Tibial nerve (tissue), 4 donors: ENCODE data around the gene CDR2. TPM values are rescaled to one million over a fixed set of nuclear protein-coding genes. Genes with fewer than 3 reads are reported as not detected.

Source experiments
- DNase-seq, 2 donors: peaks; one replicate each; pipeline ENCODE4 v3.0.0-alpha.2; 2019; ENCODE audit warnings: low spot score in 2 of 2
- H3K27ac ChIP-seq, 4 donors: fragments of 200-600 bp; sonication (generic) in 3 of 4; one replicate each; pipeline ENCODE4 v1.5.1; 2017 to 2019; ENCODE audit warnings: mild to moderate bottlenecking in 1 of 4
- H3K27me3 ChIP-seq, 2 donors: fragments of 200-600 bp; sonication (generic) in 1 of 2; one replicate each; pipeline versions ENCODE4 v1.5.1 to v1.6.0; 2017 to 2019
- H3K36me3 ChIP-seq, 3 donors: fragments of 200-600 bp; sonication (generic); one replicate each; pipeline ENCODE4 v1.5.1; 2018 to 2019
- H3K4me1 ChIP-seq, 4 donors: fragments of 200-600 bp; sonication (generic) in 3 of 4; one replicate each; pipeline ENCODE4 v1.5.1; 2017 to 2019
- H3K4me3 ChIP-seq, 4 donors: fragments of 200-600 bp; sonication (generic) in 3 of 4; one replicate each; pipeline ENCODE4 v1.5.1; 2017 to 2019; ENCODE audit warnings: mild to moderate bottlenecking in 1 of 4, moderate library complexity in 1 of 4
- H3K9me3 ChIP-seq, 4 donors: fragments of 200-600 bp; sonication (generic) in 3 of 4; one replicate each; pipeline ENCODE4 v1.5.1; 2017 to 2019
- CTCF ChIP-seq, 5 experiments: fragments of 200-600 bp in 3 of 5; fragments of 450-650 bp in 2 of 5; sonication (generic) in 3 of 5; IDR thresholded peaks; one replicate each; pipeline ENCODE4 v1.5.1; 2016 to 2019; ENCODE audit warnings: antibody characterized with exemption in 5 of 5, mild to moderate bottlenecking in 3 of 5, moderate library complexity in 2 of 5
- EP300 ChIP-seq, 2 donors: sonication (generic); formaldehyde crosslinking; IDR thresholded peaks; one replicate each; pipeline ENCODE4 v1.6.1; 2017; ENCODE audit warnings: antibody characterized with exemption in 2 of 2, mild to moderate bottlenecking in 1 of 2
- POLR2A ChIP-seq, 2 donors: fragments of 450-650 bp; IDR thresholded peaks; one replicate each; pipeline ENCODE4 v1.6.1; 2017; ENCODE audit warnings: antibody characterized with exemption in 2 of 2, mild to moderate bottlenecking in 2 of 2, moderate library complexity in 2 of 2
- WGBS, 2 donors: methylation state at CpG; one replicate each; pipeline ENCODE4 v1.1.5; 2018; 5-methylcytosine and 5-hydroxymethylcytosine counted together
- total RNA-seq, 4 donors: library from RNA; depleted of rRNA; stranded (reverse); fragments of >200 nt; gene quantifications; one replicate each; pipeline ENCODE4 v1.1.0, GENCODE V29; 2016

Gene CDR2
- total RNA-seq, 4 donors from 2014 or later, result 16.4 to 25.1 (median 18.7) TPM

- DNase-seq, result no peak
- Histone ChIP-seq H3K4me3 (no peak overlapping the region), H3K9me3 (no peaks in the 10 kb centered on the region), H3K36me3 (no peaks in the 10 kb centered on the region), H3K27ac (no peak overlapping the region), H3K4me1 (peaks cover 0 to 6% (median 0%) of the 10 kb centered on the region in 4 donors), H3K27me3 (no peaks in the 10 kb centered on the region)
- TF ChIP-seq EP300 (IDR thresholded peaks at IDR 0.05), result no peak
- no peak for TF ChIP-seq POLR2A (IDR thresholded peaks at IDR 0.05)
- no peak for TF ChIP-seq CTCF (IDR thresholded peaks at IDR 0.05)
- WGBS, 2 donors, result 94 to 96% methylated on average over 7 of the region's 7 CpGs
Observed at GRCh38 chr16:22379656-22380055, 5.2 kb upstream of the CDR2 start.

GRCh38 chr16:22375963-22376640 is 1.7 kb upstream of the CDR2 start:
- TF ChIP-seq POLR2A (IDR thresholded peaks at IDR 0.05) (no peak), EP300 (IDR thresholded peaks at IDR 0.05) (no peak), CTCF (IDR thresholded peaks at IDR 0.05) (no peak)
- no peak for DNase-seq
- WGBS, 2 donors, result 82 to 90% methylated on average over 8 of the region's 8 CpGs
- H3K27ac ChIP-seq, result no peak overlapping the region
- no peaks in the 10 kb centered on the region for H3K36me3 ChIP-seq
- no peak overlapping the region for H3K4me3 ChIP-seq
- H3K27me3 ChIP-seq, result no peaks in the 10 kb centered on the region
- no peaks in the 10 kb centered on the region for H3K9me3 ChIP-seq
- H3K4me1 ChIP-seq, result peaks cover 0 to 27% (median 10%) of the 10 kb centered on the region in 4 donors

DNA sequence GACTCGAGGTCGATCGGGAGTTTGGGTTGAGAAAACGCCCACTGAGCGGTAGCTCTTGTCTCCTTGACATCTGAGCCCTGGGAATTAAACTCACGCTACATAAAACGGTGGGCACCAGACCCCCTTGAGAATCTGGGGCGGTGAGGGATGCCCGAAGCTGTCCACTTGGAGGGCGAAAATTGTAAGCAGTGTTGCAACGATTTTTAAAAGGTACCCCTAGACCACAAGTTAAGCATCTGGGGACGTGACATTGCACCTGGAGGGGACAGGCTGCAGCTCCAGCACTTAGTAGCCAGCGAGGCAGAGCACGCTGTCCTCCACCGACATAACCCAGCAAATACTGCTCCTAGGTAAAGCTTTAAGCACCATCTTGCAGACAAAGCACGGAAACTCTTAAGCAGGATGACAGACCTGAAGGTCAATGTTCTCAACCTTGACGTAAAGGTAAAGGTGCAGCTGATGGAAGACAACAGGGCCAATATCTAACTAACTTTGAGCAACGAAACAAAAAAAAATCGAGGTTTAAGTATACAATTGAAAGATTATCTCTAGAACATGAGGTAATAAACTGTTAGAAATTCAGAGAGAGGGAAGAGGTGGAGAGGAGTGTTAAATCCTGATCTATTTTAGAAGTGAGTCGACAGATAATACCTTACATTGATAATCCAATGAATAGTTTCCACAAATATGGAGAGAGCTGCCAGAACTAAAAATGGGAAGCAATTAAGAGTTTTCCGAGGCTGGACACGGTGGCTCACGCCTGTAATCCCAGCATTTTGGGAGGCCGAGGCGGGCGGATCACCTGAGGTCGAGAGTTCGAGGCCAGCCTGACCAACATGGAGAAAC is 921 bp upstream of the CDR2 start:
- Histone ChIP-seq H3K4me3 (peak overlapping the region; percentile 75 to 95 (median 80)), H3K36me3 (no peaks in the 10 kb centered on the region), H3K27me3 (no peaks in the 10 kb centered on the region), H3K4me1 (peaks cover 0 to 32% (median 10%) of the 10 kb centered on the region in 4 donors), H3K27ac (peak overlapping the region in 3 of 4 donors; percentile 2 to 88 (median 88)), H3K9me3 (no peaks in the 10 kb centered on the region)
- DNase-seq, result no peak
- WGBS, 2 donors, result 39 to 42% methylated on average over 28 of the region's 28 CpGs
- TF ChIP-seq POLR2A (IDR thresholded peaks at IDR 0.05) (no peak), CTCF (IDR thresholded peaks at IDR 0.05) (no peak), EP300 (IDR thresholded peaks at IDR 0.05) (no peak)

DNA sequence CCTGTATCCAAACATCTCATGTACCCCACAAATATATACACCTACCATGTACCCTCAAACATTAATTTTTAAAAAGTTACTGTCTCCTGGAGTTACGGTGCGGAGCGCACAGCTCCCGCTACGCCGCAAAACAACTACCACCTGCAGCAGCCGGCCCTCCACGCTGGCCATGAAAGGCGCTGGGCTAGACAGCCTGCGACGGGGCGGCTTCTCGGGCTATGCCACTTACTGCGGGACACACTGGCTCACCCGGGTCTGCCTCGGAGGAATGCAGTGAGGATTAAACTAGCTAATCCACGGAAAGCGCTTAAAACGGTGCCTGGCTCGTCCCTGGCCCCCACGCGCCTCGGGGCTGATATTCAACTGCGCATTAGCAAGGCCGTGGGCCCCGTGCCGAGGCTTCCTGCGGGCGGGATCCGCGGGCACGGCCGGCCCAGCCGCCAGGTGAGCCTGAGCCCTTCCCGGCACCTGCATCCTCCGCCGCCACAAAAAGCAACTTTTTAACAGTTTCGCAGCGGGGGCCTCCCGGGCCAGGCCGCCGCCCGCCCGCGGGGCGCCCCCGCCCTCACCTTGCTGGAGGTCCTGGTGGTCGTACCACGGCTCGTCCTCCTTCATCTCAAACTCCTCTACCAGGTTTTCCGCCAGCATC is 633 bp downstream of the CDR2 start:
- 1 to 4% methylated on average over 18 to 32 of the region's 51 CpGs for WGBS, 2 donors
- DNase-seq, result peak; percentile 17 to 27
- Histone ChIP-seq H3K4me1 (peaks cover 0 to 46% (median 14%) of the 10 kb centered on the region in 4 donors), H3K9me3 (no peaks in the 10 kb centered on the region), H3K4me3 (peak overlapping the region; percentile 75 to 95 (median 80)), H3K27me3 (no peaks in the 10 kb centered on the region), H3K27ac (peak overlapping the region; percentile 47 to 88 (median 82)), H3K36me3 (no peaks in the 10 kb centered on the region)
- TF ChIP-seq CTCF (IDR thresholded peaks at IDR 0.05) (no peak), POLR2A (IDR thresholded peaks at IDR 0.05) (no peak), EP300 (IDR thresholded peaks at IDR 0.05) (no peak)
